T-helper 2 cell treated with Interferon-gamma antibody and Interleukin-4, amounts not matched to agents 5 μg/mL and 100 μg/mL, for 36 hours (primary cell): Measurements from ENCODE around the gene SLC39A12.

Source experiments
- DNase-seq: peaks from one replicate; pipeline ENCODE4 v3.0.0; 2021; ENCODE audit warnings: low spot score
- H3K27ac Mint-ChIP-seq: one replicate; pipeline ENCODE4 v1.8.0; 2021; ENCODE audit warnings: mild to moderate bottlenecking, mixed read lengths
- H3K27me3 Mint-ChIP-seq: one replicate; pipeline ENCODE4 v1.8.0; 2021; ENCODE audit warnings: low read depth, mixed read lengths
- H3K36me3 Mint-ChIP-seq: one replicate; pipeline ENCODE4 v1.8.0; 2021; ENCODE audit warnings: low read depth, mixed read lengths
- H3K4me1 Mint-ChIP-seq: one replicate; pipeline ENCODE4 v1.8.0; 2021; ENCODE audit warnings: low read depth, mixed read lengths
- H3K4me3 Mint-ChIP-seq: one replicate; pipeline ENCODE4 v1.8.0; 2022; ENCODE audit warnings: mild to moderate bottlenecking, moderate library complexity, mixed read lengths
- H3K9me3 Mint-ChIP-seq: one replicate; pipeline ENCODE4 v1.8.0; 2021; ENCODE audit warnings: mixed read lengths

The SLC39A12 gene

DNA sequence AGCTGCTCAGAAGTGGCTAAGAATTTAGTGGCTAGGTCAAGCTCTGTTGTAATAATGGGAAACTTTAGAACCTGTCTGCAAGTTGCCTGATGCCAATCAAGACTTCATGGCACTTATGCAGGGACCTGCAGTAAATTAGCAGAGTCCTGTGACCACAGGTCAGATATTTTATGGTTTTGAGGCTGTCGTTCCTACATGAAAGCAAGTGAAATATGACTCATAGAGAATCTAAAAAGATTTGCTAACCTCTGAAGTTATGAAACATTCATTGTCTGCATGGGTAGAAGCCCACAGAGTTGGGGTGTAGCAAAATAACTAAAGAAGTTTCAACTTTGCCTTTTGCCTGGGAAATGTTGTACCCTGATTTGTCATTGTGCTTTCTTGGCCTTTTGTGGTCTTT, 32.3 kb downstream of the SLC39A12 start:
- DNase-seq = no peak
- Mint-ChIP-seq H3K27me3 (no peaks in the 10 kb centered on the region), H3K9me3 (no peaks in the 10 kb centered on the region), H3K4me1 (no peaks in the 10 kb centered on the region), H3K36me3 (no peaks in the 10 kb centered on the region), H3K4me3 (no peak overlapping the region), H3K27ac (no peak overlapping the region)

- no peaks in the 10 kb centered on the region for H3K4me1 Mint-ChIP-seq
- H3K27me3 Mint-ChIP-seq = no peaks in the 10 kb centered on the region
- no peak overlapping the region for H3K4me3 Mint-ChIP-seq
- no peaks in the 10 kb centered on the region for H3K9me3 Mint-ChIP-seq
- H3K27ac Mint-ChIP-seq = no peak overlapping the region
- H3K36me3 Mint-ChIP-seq = no peaks in the 10 kb centered on the region
- DNase-seq = no peak
These were observed 32.8 kb downstream of the SLC39A12 start for GRCh38 chr10:17984563-17984962.

- no peak for DNase-seq
- Mint-ChIP-seq H3K36me3 (no peaks in the 10 kb centered on the region), H3K4me3 (no peak overlapping the region)
These were observed 38.4 kb downstream of the SLC39A12 start for GRCh38 chr10:17989908-17990767.

GRCh38 chr10:17992266-17992665, 40.5 kb downstream of the SLC39A12 start:
- Mint-ChIP-seq H3K36me3 (no peaks in the 10 kb centered on the region), H3K4me3 (no peak overlapping the region), H3K27ac (no peak overlapping the region), H3K9me3 (no peaks in the 10 kb centered on the region), H3K27me3 (no peaks in the 10 kb centered on the region), H3K4me1 (no peaks in the 10 kb centered on the region)
- no peak for DNase-seq

More at GRCh38 chr10:17989908-17990767, 38.4 kb downstream of the SLC39A12 start:
- Mint-ChIP-seq H3K27ac (no peak overlapping the region), H3K9me3 (no peaks in the 10 kb centered on the region), H3K4me1 (no peaks in the 10 kb centered on the region), H3K27me3 (no peaks in the 10 kb centered on the region)

GRCh38 chr10:17993361-17993760, 41.6 kb downstream of the SLC39A12 start:
- H3K9me3 Mint-ChIP-seq = no peaks in the 10 kb centered on the region
- no peak overlapping the region for H3K27ac Mint-ChIP-seq
- no peaks in the 10 kb centered on the region for H3K27me3 Mint-ChIP-seq
- no peak overlapping the region for H3K4me3 Mint-ChIP-seq
- H3K4me1 Mint-ChIP-seq = no peaks in the 10 kb centered on the region
- DNase-seq = no peak
- no peaks in the 10 kb centered on the region for H3K36me3 Mint-ChIP-seq

DNA sequence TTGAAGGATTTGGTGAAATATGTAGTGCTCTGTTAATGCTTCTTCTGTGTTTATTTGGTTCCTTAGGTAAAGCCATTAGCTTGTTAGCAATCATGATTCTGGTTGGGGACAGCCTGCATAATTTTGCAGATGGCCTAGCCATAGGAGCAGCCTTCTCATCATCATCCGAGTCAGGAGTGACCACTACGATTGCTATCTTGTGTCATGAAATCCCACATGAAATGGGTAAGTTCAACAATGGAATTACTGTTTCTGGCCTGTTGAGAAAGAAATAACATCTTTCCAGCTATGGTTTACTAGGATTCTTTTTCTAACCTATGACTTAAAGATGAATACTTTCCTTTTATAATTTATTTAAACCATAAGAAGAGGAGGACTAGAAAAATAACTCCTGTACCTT, 48.9 kb downstream of the SLC39A12 start:
- Mint-ChIP-seq H3K36me3 (no peaks in the 10 kb centered on the region), H3K4me1 (no peaks in the 10 kb centered on the region), H3K4me3 (no peak overlapping the region), H3K27me3 (no peaks in the 10 kb centered on the region), H3K27ac (no peak overlapping the region), H3K9me3 (no peaks in the 10 kb centered on the region)
- no peak for DNase-seq

- Mint-ChIP-seq H3K36me3 (no peaks in the 10 kb centered on the region), H3K27ac (no peak overlapping the region), H3K27me3 (no peaks in the 10 kb centered on the region), H3K4me3 (no peak overlapping the region), H3K9me3 (no peaks in the 10 kb centered on the region), H3K4me1 (no peaks in the 10 kb centered on the region)
- DNase-seq = no peak
These were observed 53.7 kb downstream of the SLC39A12 start for GRCh38 chr10:18005445-18005780.

DNA sequence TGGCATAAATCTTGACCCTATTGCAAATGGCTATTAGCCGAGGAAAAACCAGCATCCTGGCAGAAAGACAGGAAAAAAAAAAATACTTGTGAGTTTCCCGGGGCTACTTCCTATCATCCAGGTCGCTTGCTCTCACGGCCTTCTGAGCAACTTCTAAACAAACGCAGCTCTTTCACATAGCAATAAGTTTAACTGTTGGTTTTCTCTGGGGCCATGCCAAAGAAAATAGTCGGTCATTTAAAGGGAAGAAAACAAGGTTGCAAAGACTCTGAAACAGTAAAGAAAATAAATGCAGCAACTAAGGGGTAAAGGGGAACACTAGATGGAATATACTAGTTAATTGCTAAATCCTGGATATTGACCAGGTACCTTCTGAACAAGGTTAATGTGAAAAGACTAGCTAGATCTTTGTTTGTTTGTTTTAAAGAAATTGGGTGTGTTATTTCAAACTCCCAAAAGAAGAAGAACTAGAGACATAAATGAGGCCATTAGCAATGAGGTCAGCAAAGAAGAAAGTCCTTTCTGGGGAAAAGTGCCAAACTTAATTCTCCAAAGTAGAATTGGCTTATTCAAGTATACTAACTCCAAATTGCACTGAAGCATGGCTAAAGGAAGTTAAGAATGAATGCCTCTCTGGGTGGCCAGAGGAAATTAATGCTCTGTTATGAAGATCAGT, 54.2 kb downstream of the SLC39A12 start:
- H3K27me3 Mint-ChIP-seq = no peaks in the 10 kb centered on the region
- DNase-seq = no peak
- H3K4me3 Mint-ChIP-seq = no peak overlapping the region
- no peak overlapping the region for H3K27ac Mint-ChIP-seq
- no peaks in the 10 kb centered on the region for H3K4me1 Mint-ChIP-seq
- H3K9me3 Mint-ChIP-seq = no peaks in the 10 kb centered on the region
- no peaks in the 10 kb centered on the region for H3K36me3 Mint-ChIP-seq

- no peak overlapping the region for H3K27ac Mint-ChIP-seq
- H3K36me3 Mint-ChIP-seq = no peaks in the 10 kb centered on the region
- H3K9me3 Mint-ChIP-seq = no peaks in the 10 kb centered on the region
- no peaks in the 10 kb centered on the region for H3K27me3 Mint-ChIP-seq
- no peak overlapping the region for H3K4me3 Mint-ChIP-seq
- DNase-seq = no peak
- no peaks in the 10 kb centered on the region for H3K4me1 Mint-ChIP-seq
These were observed 57.3 kb downstream of the SLC39A12 start for GRCh38 chr10:18008986-18009385.

- Mint-ChIP-seq H3K36me3 (no peaks in the 10 kb centered on the region), H3K27ac (no peak overlapping the region), H3K27me3 (no peaks in the 10 kb centered on the region), H3K9me3 (no peaks in the 10 kb centered on the region), H3K4me1 (no peaks in the 10 kb centered on the region), H3K4me3 (no peak overlapping the region)
- no peak for DNase-seq
These were observed 58.3 kb downstream of the SLC39A12 start for GRCh38 chr10:18010050-18010449.

DNA sequence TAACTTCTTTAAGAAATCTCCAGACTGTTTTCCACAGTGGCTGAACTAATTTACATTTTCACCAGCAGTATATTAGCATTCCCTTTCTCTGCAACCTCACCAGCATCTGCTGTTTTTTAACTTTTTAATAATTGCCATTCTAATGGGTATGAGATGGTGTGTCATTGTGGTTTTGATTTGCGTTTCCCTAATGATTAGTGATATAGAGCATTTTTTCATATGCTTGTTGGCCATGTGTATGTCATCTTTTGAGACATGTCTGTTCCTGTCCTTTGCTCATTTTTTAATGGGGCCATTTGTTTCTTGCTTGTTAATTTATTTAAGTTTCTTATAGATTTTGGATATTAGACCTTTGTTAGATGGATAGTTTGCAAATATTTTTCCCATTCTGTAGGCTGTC, 68.8 kb downstream of the SLC39A12 start:
- Mint-ChIP-seq H3K27me3 (no peaks in the 10 kb centered on the region), H3K4me3 (no peak overlapping the region), H3K4me1 (no peaks in the 10 kb centered on the region), H3K9me3 (peaks cover 22% of the 10 kb centered on the region), H3K27ac (no peak overlapping the region), H3K36me3 (no peaks in the 10 kb centered on the region)
- no peak for DNase-seq

DNA sequence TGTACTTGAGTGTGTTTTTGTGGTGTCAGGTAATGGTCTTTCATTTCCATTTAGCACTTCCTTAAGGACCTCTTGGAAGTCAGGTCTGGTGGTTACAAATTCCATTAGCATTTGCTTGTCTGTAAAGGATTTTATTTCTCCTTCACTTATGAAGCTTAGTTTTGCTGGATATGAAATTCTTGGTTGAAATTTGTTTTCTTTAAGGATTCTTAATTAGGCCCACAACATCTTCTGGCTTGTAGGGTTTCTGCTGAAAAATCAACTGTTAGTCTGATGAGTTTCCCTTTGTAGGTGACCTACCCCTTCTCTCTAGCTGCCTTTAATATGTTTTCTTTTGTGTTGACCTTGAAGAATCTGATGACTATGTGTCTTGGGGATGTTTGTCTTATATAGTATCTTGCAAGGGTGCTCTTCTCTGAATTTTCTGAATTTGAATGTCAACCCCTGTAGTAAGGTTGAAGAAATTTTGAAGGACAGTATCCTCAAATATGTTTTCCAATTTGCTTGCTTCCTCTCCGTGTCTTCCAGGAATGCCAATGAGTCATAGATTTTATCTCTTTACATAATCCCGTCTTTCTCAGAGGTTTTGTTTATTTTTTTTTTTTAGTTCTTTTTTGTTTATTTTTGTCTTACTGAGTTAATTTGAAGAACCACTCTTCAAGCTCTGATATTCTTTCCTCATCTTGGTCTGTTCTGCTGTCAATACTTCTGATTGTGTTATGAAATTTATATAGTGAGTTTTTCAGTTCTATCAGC, 70.2 kb downstream of the SLC39A12 start:
- peaks cover 22% of the 10 kb centered on the region for H3K9me3 Mint-ChIP-seq
- no peak for DNase-seq
- no peaks in the 10 kb centered on the region for H3K4me1 Mint-ChIP-seq
- H3K36me3 Mint-ChIP-seq = no peaks in the 10 kb centered on the region
- no peak overlapping the region for H3K4me3 Mint-ChIP-seq
- H3K27me3 Mint-ChIP-seq = no peaks in the 10 kb centered on the region
- H3K27ac Mint-ChIP-seq = no peak overlapping the region

- no peaks in the 10 kb centered on the region for H3K27me3 Mint-ChIP-seq
- no peak overlapping the region for H3K4me3 Mint-ChIP-seq
- H3K36me3 Mint-ChIP-seq = no peaks in the 10 kb centered on the region
- no peak overlapping the region for H3K27ac Mint-ChIP-seq
- H3K9me3 Mint-ChIP-seq = no peaks in the 10 kb centered on the region
- DNase-seq = no peak
- H3K4me1 Mint-ChIP-seq = no peaks in the 10 kb centered on the region
These were observed 91.7 kb downstream of the SLC39A12 start for GRCh38 chr10:18043148-18044006.
